ENCODE results near the gene ZNF185.

The ZNF185 gene

GRCh38 chrX:152918707-152919106, 20.8 kb downstream of the ZNF185 start:
- DNase-seq = no peak

GRCh38 chrX:152923599-152923998, 25.7 kb downstream of the ZNF185 start:
- DNase-seq = no peak

- no peak for DNase-seq
Observed at GRCh38 chrX:152925835-152926234, 28.0 kb downstream of the ZNF185 start.

- DNase-seq = peak; percentile 48
Observed at GRCh38 chrX:152926279-152926678, 28.4 kb downstream of the ZNF185 start.

- no peak for DNase-seq
Observed at GRCh38 chrX:152926923-152927322, 29.1 kb downstream of the ZNF185 start.

GRCh38 chrX:152927858-152928760, 30.2 kb downstream of the ZNF185 start:
- no peak for DNase-seq

GRCh38 chrX:152928761-152929400, 31.0 kb downstream of the ZNF185 start:
- no peak for DNase-seq

GRCh38 chrX:152929898-152930297, 32.0 kb downstream of the ZNF185 start:
- DNase-seq = no peak

- DNase-seq = no peak
Observed at GRCh38 chrX:152930516-152930915, 32.6 kb downstream of the ZNF185 start.

GRCh38 chrX:152932144-152932543, 34.3 kb downstream of the ZNF185 start:
- DNase-seq = no peak

- no peak for DNase-seq
Observed at GRCh38 chrX:152932598-152933175, 34.8 kb downstream of the ZNF185 start.

GRCh38 chrX:152936306-152936705, 38.4 kb downstream of the ZNF185 start:
- DNase-seq = no peak

GRCh38 chrX:152937236-152937635, 39.4 kb downstream of the ZNF185 start:
- DNase-seq = no peak

- peak; percentile 86 for DNase-seq
Observed at GRCh38 chrX:152941328-152942076, 43.6 kb downstream of the ZNF185 start.

- no peak for DNase-seq
Observed at GRCh38 chrX:152942077-152942442, 44.2 kb downstream of the ZNF185 start.

GRCh38 chrX:152943826-152944225, 46.0 kb downstream of the ZNF185 start:
- DNase-seq = no peak

GRCh38 chrX:152945021-152945979, 47.4 kb downstream of the ZNF185 start:
- DNase-seq = no peak

GRCh38 chrX:152946681-152947080, 48.8 kb downstream of the ZNF185 start:
- DNase-seq = no peak

Data from NCI-H446 treated with DMSO at 0.1 percent for 48 hours (cell line).